Stimulated activated CD4-positive, alpha-beta T cell treated with anti-CD3 and anti-CD28 coated beads, Interleukin-2, amount 100 ng/mL, for 4 hours (primary cell): ENCODE data around the gene IL1RN.

Experiments
- DNase-seq: peaks from one replicate; pipeline ENCODE4 v3.0.0-alpha.2; 2020; ENCODE audit warnings: low read depth

Gene IL1RN

GRCh38 chr2:113173542-113174375 lies 46.4 kb downstream of the IL1RN start, which contains the start of gene PSD4:
PSD4 (plus strand) TSS chr2:113173971; CDS start chr2:113182457, 8,486 bp downstream.
- DNase-seq, result peak; percentile 72

DNA sequence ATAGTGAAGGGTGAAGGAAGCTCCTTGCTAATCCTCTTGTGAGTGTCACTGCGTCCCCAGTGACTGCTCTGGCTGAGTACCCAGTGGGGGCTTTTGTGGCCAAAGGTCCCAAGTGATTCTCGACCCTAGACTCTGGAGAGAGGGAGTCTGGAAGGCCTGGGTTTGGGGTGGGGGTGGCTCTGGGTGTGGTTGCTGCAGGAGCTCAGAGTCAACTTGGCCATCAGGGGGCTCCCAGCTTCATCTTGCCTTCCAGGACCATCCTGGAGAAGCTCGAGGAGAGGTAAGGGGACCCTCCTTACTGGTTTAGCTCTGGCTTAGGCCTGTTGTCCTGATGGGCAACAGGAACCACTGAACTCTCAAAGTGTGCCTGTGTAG lies 47.0 kb downstream of the IL1RN start:
- no peak for DNase-seq

- no peak for DNase-seq
These were observed 47.7 kb downstream of the IL1RN start for GRCh38 chr2:113175042-113175628.

- no peak for DNase-seq
These were observed 48.6 kb downstream of the IL1RN start for GRCh38 chr2:113175736-113176695.

GRCh38 chr2:113176696-113177355 lies 49.4 kb downstream of the IL1RN start:
- DNase-seq, result no peak

DNA sequence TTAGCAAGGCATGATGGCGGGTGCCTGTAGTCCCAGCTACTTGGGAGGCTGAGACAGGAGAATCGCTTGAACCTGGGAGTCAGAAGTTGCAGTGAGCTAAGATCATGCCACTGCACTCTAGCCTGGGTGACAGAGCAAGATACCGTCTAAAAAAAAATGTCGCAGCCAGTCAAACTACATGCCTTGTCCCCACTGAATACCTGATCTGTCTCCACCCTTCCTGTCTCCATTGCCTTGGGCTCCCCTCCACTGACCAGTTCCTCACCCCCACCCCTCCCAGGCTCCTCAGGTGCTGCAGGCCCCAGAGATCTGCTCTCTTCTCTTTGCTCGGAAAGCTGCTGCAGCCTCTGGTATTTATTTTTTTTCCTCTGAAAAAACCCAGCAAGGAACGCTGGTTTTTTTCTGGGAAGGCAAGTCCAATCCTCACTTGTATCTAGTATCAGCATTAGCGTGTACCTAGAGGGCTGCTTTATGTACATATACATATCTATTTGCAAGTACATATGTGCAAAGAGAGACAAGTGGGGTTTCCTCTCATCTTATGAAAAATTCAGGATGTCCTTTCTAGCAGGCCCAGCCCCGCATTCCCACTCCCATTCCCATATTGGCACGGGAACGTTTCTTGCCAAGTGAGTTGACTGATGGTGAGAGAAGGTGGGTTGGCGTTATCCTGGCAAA lies 50.8 kb downstream of the IL1RN start:
- no peak for DNase-seq

DNA sequence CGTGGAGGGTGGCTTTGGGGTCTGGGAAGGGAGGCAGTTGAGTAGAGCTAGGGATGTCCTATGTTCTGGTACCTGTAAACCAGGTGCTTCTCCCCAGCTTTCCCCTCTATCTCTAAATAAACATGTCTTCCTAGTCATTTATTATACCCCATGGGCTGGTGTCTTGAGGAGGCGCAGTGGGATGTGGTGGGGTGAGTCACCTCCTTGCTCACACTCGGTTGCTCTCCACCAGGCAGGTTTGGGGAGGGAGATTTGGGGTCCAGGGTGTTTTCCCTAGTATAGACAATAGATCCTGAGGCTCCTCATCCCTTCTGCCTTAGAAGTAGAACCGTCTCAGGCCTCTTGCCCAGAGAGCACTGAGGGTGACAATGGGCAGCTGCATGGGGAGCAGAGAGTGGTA lies 51.5 kb downstream of the IL1RN start:
- no peak for DNase-seq

DNA sequence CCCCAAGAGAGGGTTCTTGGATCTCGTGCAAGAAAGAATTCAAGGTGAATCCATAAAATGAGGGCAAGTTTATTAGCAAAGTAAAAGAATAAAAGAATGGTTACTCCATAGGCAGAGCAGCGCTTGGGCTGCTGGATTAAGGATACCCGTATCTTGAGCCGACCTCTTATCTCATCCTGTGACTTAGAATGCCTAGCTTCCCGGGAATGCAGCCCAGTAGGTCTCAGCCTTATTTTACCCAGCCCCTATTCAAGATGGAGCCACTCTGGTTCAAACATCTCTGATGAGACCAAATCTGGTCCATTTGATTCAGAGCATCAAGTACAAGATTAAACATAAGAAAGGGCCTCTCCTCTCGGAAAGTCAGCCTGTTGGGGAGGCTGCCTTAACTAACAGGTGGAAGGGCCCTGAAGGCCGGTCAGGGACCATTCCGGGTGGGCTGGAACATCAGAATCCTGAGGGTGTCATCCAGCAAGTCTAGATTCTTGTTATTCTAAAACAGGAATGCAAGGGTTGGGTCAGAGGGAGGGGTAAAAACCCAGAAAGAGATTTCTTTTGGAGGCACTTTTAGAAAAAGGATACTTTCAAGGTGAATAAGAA lies 52.1 kb downstream of the IL1RN start:
- no peak for DNase-seq

GRCh38 chr2:113180131-113180946 lies 52.9 kb downstream of the IL1RN start:
- no peak for DNase-seq

- DNase-seq, result no peak
These were observed 54.1 kb downstream of the IL1RN start for GRCh38 chr2:113181258-113182051.

GRCh38 chr2:113182471-113183260 lies 55.3 kb downstream of the IL1RN start:
- DNase-seq, result no peak

DNA sequence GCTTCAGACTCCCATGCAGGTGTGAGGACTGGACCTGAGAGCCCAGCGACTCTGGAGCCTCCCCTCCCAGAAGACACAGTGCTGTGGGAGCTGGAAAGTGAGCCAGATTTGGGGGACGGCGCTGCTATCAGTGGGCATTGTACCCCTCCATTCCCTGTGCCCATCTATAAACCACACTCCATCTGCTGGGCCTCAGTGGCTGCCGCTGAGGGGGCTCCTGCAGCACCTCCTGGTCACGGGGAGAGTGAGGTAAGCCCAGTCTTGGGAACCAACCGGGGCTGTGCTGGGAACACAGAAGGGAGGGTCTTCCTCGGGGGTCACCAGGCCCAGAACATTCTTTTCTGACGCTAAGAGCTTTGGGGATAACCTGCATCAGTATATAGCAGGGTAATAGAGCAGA lies 55.9 kb downstream of the IL1RN start:
- DNase-seq, result no peak
